ENCODE results near the gene STX10. TPM values are rescaled to one million over a fixed set of nuclear protein-coding genes. Genes with fewer than 3 reads are reported as not detected.

The STX10 gene
- total RNA-seq (2022) (19.3 and 26.4 TPM in 2 replicates), Bru-seq, nascent RNA (percentile 49 among the genes with signal in this experiment), BruChase-seq, experiment 1, labeled RNA remaining after a 2-hour chase (percentile 55 among the genes with signal in this experiment), BruChase-seq, experiment 2, labeled RNA remaining after a 6-hour chase (percentile 61 among the genes with signal in this experiment)
- long read RNA-seq, transcript STX10-204 (8 exons, 1,136 nt), result major isoform, 25 of 39 reads
- long read RNA-seq, partial matches to known transcripts, result 7 of 39 reads
- long read RNA-seq, other reads (novel, unspliced or antisense), result 3 of 39 reads

- CTCF ChIA-PET, result interaction anchor here (0.6 to 1.8 kb wide), 5 partner anchors 8 to 474 kb away, joined by 3 to 9 read pairs (median 7); no protein-coding TSS in a partner anchor
- peak; percentile 93 to 94 for DNase-seq
- Histone ChIP-seq H3K27me3 (replicated peaks; ENCODE audit: control insufficient read depth, insufficient read depth, low read length) (no peaks in the 10 kb centered on the region), H3K4me1 (peaks cover 5% of the 10 kb centered on the region), H3K36me3 (ENCODE audit: control insufficient read depth, insufficient read depth, low read length) (peaks cover 2% of the 10 kb centered on the region; the same call in 1 of the 2 replicates), H3K4me3 (ENCODE audit: low read depth, low read length) (peak within 1 kb of the TSS; percentile 62), H3K9me3 (no peaks in the 10 kb centered on the region)
- no peaks in the 10 kb centered on the region for H3K9me3 Mint-ChIP-seq (ENCODE audit: unreplicated experiment)
- POLR2A ChIA-PET, result interaction anchor here (0.5 to 1.3 kb wide), 5 partner anchors 15 to 1776 kb away, joined by 3 to 8 read pairs (median 5); partner anchors contain the start of genes NACC1 and SWSAP1
- H3K27me3 Mint-ChIP-seq (ENCODE audit: insufficient read depth, unreplicated experiment), result peaks cover 4% of the 10 kb centered on the region
- peaks cover 54% of the 10 kb centered on the region for H3K36me3 Mint-ChIP-seq (ENCODE audit: insufficient read depth, unreplicated experiment)
- TF ChIP-seq, protein P1, sequence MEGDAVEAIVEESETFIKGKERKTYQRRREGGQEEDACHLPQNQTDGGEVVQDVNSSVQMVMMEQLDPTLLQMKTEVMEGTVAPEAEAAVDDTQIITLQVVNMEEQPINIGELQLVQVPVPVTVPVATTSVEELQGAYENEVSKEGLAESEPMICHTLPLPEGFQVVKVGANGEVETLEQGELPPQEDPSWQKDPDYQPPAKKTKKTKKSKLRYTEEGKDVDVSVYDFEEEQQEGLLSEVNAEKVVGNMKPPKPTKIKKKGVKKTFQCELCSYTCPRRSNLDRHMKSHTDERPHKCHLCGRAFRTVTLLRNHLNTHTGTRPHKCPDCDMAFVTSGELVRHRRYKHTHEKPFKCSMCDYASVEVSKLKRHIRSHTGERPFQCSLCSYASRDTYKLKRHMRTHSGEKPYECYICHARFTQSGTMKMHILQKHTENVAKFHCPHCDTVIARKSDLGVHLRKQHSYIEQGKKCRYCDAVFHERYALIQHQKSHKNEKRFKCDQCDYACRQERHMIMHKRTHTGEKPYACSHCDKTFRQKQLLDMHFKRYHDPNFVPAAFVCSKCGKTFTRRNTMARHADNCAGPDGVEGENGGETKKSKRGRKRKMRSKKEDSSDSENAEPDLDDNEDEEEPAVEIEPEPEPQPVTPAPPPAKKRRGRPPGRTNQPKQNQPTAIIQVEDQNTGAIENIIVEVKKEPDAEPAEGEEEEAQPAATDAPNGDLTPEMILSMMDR (IDR thresholded peaks at IDR 0.05; ENCODE audit: insufficient read depth in 1 of 2, low read depth in 1 of 2, low read length in 1 of 2, severe bottlenecking in 1 of 2, unreplicated experiment in 1 of 2), result peak; percentile 27 to 63
- H3K27ac Mint-ChIP-seq (ENCODE audit: unreplicated experiment), result peak within 1 kb of the TSS; percentile 98
- no TSS peak for BruUV-seq (replicated peaks)
- intact Hi-C loops (cut with micrococcal nuclease; ENCODE audit: unreplicated experiment), result loop anchor here (1.0 to 5.0 kb wide), 4 partner anchors 14 to 358 kb away; partner anchors contain the start of genes JUNB and TRMT1
- H3K4me1 Mint-ChIP-seq (ENCODE audit: low read depth, unreplicated experiment), result peaks cover 23% of the 10 kb centered on the region
- H3K4me3 Mint-ChIP-seq (ENCODE audit: unreplicated experiment), result peak within 1 kb of the TSS; percentile 83
These were observed at the start of gene STX10, which contains the start of gene IER2 for GRCh38 chr19:13150187-13150930. TSS of gene STX10 (minus strand) at chr19:13150375. CDS start at chr19:13150173, 202 bp downstream. TSS of gene IER2 (plus strand) at chr19:13150411. CDS start at chr19:13153187, 2,776 bp downstream.

- no peaks in the 10 kb centered on the region for H3K4me1 ChIP-seq
- TF ChIP-seq, protein P1 (IDR thresholded peaks at IDR 0.05; ENCODE audit: insufficient read depth in 1 of 2, low read depth in 1 of 2, low read length in 1 of 2, severe bottlenecking in 1 of 2, unreplicated experiment in 1 of 2), result no peak
- no peaks in the 10 kb centered on the region for H3K36me3 Mint-ChIP-seq (ENCODE audit: insufficient read depth, unreplicated experiment)
- DNase-seq, result no peak
- no peak overlapping the region for H3K4me3 ChIP-seq (ENCODE audit: low read depth, low read length)
- CTCF ChIA-PET, result no interaction called here
- no peaks in the 10 kb centered on the region for H3K4me1 Mint-ChIP-seq (ENCODE audit: low read depth, unreplicated experiment)
- POLR2A ChIA-PET, result no interaction called here
- H3K36me3 ChIP-seq (ENCODE audit: control insufficient read depth, insufficient read depth, low read length), result no peaks in the 10 kb centered on the region
- no TSS peak for BruUV-seq (replicated peaks)
- H3K27me3 Mint-ChIP-seq (ENCODE audit: insufficient read depth, unreplicated experiment), result no peaks in the 10 kb centered on the region
- no peak overlapping the region for H3K27ac Mint-ChIP-seq (ENCODE audit: unreplicated experiment)
- H3K9me3 ChIP-seq, result no peaks in the 10 kb centered on the region
- H3K9me3 Mint-ChIP-seq (ENCODE audit: unreplicated experiment), result no peaks in the 10 kb centered on the region
- H3K4me3 Mint-ChIP-seq (ENCODE audit: unreplicated experiment), result no peak overlapping the region
- intact Hi-C loops (cut with micrococcal nuclease; ENCODE audit: unreplicated experiment), result no loop called here
- H3K27me3 ChIP-seq (replicated peaks; ENCODE audit: control insufficient read depth, insufficient read depth, low read length), result no peaks in the 10 kb centered on the region
These were observed 48.5 kb upstream of the STX10 start for GRCh38 chr19:13198634-13199033.

DNA sequence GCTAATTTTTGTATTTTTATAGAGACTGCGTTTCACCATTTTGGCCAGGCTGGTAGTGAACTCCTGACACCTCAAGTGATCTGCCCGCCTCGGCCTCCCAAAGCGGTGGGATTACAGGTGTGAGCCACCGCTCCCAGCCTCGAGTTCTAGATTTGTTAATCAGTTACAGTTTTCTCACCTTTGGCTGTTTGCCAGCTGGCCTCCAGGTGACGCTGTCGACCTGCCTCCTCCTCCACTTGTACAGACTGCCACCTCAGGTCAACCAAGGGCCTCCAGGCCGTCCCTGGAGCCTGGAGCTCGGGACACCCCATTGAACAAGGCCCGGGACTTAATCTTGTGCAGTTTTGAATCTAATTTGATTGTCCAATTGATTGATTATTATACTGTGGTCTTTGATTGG, 45.5 kb upstream of the STX10 start:
- CTCF ChIA-PET, result interaction anchor here (0.7 to 1.7 kb wide), 4 partner anchors 15 to 134 kb away, joined by 3 to 13 read pairs (median 4); no protein-coding TSS in a partner anchor
- BruUV-seq (replicated peaks), result no TSS peak

More for the DNA sequence above, 45.5 kb upstream of the STX10 start:
- no peaks in the 10 kb centered on the region for H3K36me3 Mint-ChIP-seq (ENCODE audit: insufficient read depth, unreplicated experiment)
- Histone ChIP-seq H3K4me1 (no peaks in the 10 kb centered on the region), H3K36me3 (ENCODE audit: control insufficient read depth, insufficient read depth, low read length) (no peaks in the 10 kb centered on the region), H3K9me3 (no peaks in the 10 kb centered on the region), H3K27me3 (replicated peaks; ENCODE audit: control insufficient read depth, insufficient read depth, low read length) (no peaks in the 10 kb centered on the region), H3K4me3 (ENCODE audit: low read depth, low read length) (no peak overlapping the region)
- no peak overlapping the region for H3K4me3 Mint-ChIP-seq (ENCODE audit: unreplicated experiment)
- TF ChIP-seq, protein P1 (IDR thresholded peaks at IDR 0.05; ENCODE audit: insufficient read depth in 1 of 2, low read depth in 1 of 2, low read length in 1 of 2, severe bottlenecking in 1 of 2, unreplicated experiment in 1 of 2), result peak in 1 of 2 experiments; percentile 48
- no peak overlapping the region for H3K27ac Mint-ChIP-seq (ENCODE audit: unreplicated experiment)
- no peaks in the 10 kb centered on the region for H3K4me1 Mint-ChIP-seq (ENCODE audit: low read depth, unreplicated experiment)
- peak; percentile 43 to 58 for DNase-seq
- H3K27me3 Mint-ChIP-seq (ENCODE audit: insufficient read depth, unreplicated experiment), result no peaks in the 10 kb centered on the region
- H3K9me3 Mint-ChIP-seq (ENCODE audit: unreplicated experiment), result no peaks in the 10 kb centered on the region
- intact Hi-C loops (cut with micrococcal nuclease; ENCODE audit: unreplicated experiment), result loop anchor here (1.0 kb wide), 1 partner anchor 67 kb away; no protein-coding TSS in a partner anchor
- POLR2A ChIA-PET, result interaction anchor here (0.8 kb wide), 1 partner anchor 46 kb away, joined by 3 read pairs; no protein-coding TSS in a partner anchor

Measured in Caco-2 (cell line).